HCT116 (cell line): ENCODE results near the gene ARID3A. TPM values are rescaled to one million over a fixed set of nuclear protein-coding genes. Genes with fewer than 3 reads are reported as not detected.

ENCODE experiments used
- ATAC-seq: fragments of 200-7000 bp; cut with Tn5 transposase; 2 replicates; pipeline ENCODE4 v1.9.1; 2020; ENCODE audit warnings: mild to moderate bottlenecking, moderate library complexity
- BruUV-seq: library from RNA; stranded (reverse); fragments of 400-500 nt; replicated peaks from 2 replicates; lab custom pipeline; 2021; lab: Mats Ljungman, UMichigan
- CTCF ChIA-PET: fragments of 300-600 bp; sonication (Branson Sonifier 250); formaldehyde crosslinking; loops from one replicate; lab custom pipeline; 2021; ENCODE audit warnings: antibody characterized with exemption; lab: Charles Lee
- POLR2A ChIA-PET: fragments of 300-600, 350-600 bp; sonication (Branson Sonifier 250); formaldehyde crosslinking; loops from one replicate; lab custom pipeline; 2021; ENCODE audit warnings: antibody characterized with exemption; lab: Charles Lee
- RAD21 ChIA-PET, 2 experiments: fragments of 300-600 bp; sonication (Branson Sonifier 250); formaldehyde crosslinking; loops; one replicate each; lab custom pipeline; 2023; ENCODE audit warnings: low total read pairs in 2 of 2; ENCODE audit not compliant: uncharacterized antibody in 2 of 2, unreplicated experiment in 2 of 2, low non-redundant PET in 1 of 2; lab: Charles Lee
- DNase-seq: peaks from one replicate; pipeline ENCODE4 v3.0.0-alpha.2; 2010; ENCODE audit warnings: low read depth, low spot score
- H2AFZ ChIP-seq: fragments of 200-600 bp; shearing (Covaris generic), sonication (generic); 2 replicates; pipeline ENCODE4 v1.6.1; 2017; ENCODE audit warnings: low read depth, mixed run types, mixed read lengths, antibody characterized with exemption, low read length; ENCODE audit not compliant: poor library complexity, severe bottlenecking
- H3K27ac ChIP-seq: 2 replicates; pipeline ENCODE4 v1.5.1; 2012; ENCODE audit warnings: low read depth, low read length
- H3K27me3 ChIP-seq: fragments of 200-600 bp; sonication (generic); 2 replicates; pipeline ENCODE4 v1.6.1; 2016; ENCODE audit warnings: mixed run types, low read length, mixed read lengths; ENCODE audit not compliant: insufficient read depth
- H3K36me3 ChIP-seq, 2 experiments: fragments of 200-500 bp in 1 of 2; fragments of 200-600 bp in 1 of 2; sonication (Bioruptor generic) in 1 of 2; sonication (generic) in 1 of 2; 2 replicates each; pipeline versions ENCODE4 v1.5.1 to v1.6.1; 2014 to 2016; ENCODE audit warnings: low read length in 2 of 2, inconsistent platforms in 1 of 2, mixed read lengths in 1 of 2, mixed run types in 1 of 2; ENCODE audit not compliant: insufficient read depth in 2 of 2, control insufficient read depth in 1 of 2
- H3K4me1 ChIP-seq, 2 experiments: fragments of 200-600 bp in 1 of 2; sonication (generic) in 1 of 2; 2 replicates each; pipeline versions ENCODE4 v1.5.1 to v1.6.1; 2012 to 2017; ENCODE audit warnings: low read length in 2 of 2, inconsistent platforms in 1 of 2, mild to moderate bottlenecking in 1 of 2, mixed read lengths in 1 of 2, mixed run types in 1 of 2, moderate library complexity in 1 of 2; ENCODE audit not compliant: insufficient read depth in 2 of 2, control insufficient read depth in 1 of 2
- H3K4me2 ChIP-seq: fragments of 200-600 bp; sonication (generic); 2 replicates; pipeline ENCODE4 v1.6.1; 2017; ENCODE audit warnings: mixed run types, low read length, mixed read lengths
- H3K4me3 ChIP-seq, 2 experiments: fragments of 200-600 bp in 1 of 2; sonication (generic) in 1 of 2; replicated peaks in 1 of 2; 2 replicates each; pipeline ENCODE4 v1.5.1; 2011 to 2016; ENCODE audit warnings: low read length in 2 of 2, control low read depth in 1 of 2, low read depth in 1 of 2, mild to moderate bottlenecking in 1 of 2, mixed read lengths in 1 of 2, mixed run types in 1 of 2
- H3K79me2 ChIP-seq: fragments of 200-600 bp; sonication (generic); 2 replicates; pipeline ENCODE4 v1.6.1; 2017; ENCODE audit warnings: mild to moderate bottlenecking, mixed run types, low read length, moderate library complexity, mixed read lengths; ENCODE audit not compliant: insufficient read depth
- H3K9ac ChIP-seq: fragments of 200-600 bp; sonication (generic); 2 replicates; pipeline ENCODE4 v1.6.1; 2016; ENCODE audit warnings: low read length, mixed read lengths
- H3K9me2 ChIP-seq: fragments of 200-600 bp; sonication (generic), shearing (Covaris generic); 2 replicates; pipeline ENCODE4 v1.6.1; 2017; ENCODE audit warnings: mixed run types, mild to moderate bottlenecking, moderate library complexity; ENCODE audit not compliant: insufficient read depth
- H3K9me3 ChIP-seq, 2 experiments: fragments of 200-500 bp in 1 of 2; fragments of 200-600 bp in 1 of 2; sonication (Bioruptor generic) in 1 of 2; sonication (generic) in 1 of 2; 2 replicates each; pipeline ENCODE4 v1.6.1; 2014 to 2017; ENCODE audit warnings: low read length in 2 of 2, mixed read lengths in 2 of 2, inconsistent platforms in 1 of 2, low read depth in 1 of 2, mild to moderate bottlenecking in 1 of 2, mixed run types in 1 of 2, moderate library complexity in 1 of 2; ENCODE audit not compliant: control insufficient read depth in 1 of 2, insufficient read depth in 1 of 2
- H4K20me1 ChIP-seq: fragments of 200-600 bp; sonication (generic), shearing (Covaris generic); 2 replicates; pipeline ENCODE4 v1.6.1; 2017; ENCODE audit warnings: mixed run types, mild to moderate bottlenecking, moderate library complexity; ENCODE audit not compliant: insufficient read depth
- POLR2AphosphoS5 ChIP-seq: IDR thresholded peaks from 2 replicates; pipeline ENCODE4 v1.6.1; 2011; ENCODE audit warnings: mild to moderate bottlenecking, low read depth, low read length, moderate library complexity
- SRF ChIP-seq: IDR thresholded peaks from 2 replicates; pipeline ENCODE4 v1.6.1; 2012; ENCODE audit warnings: low read depth
- TCF7L2 ChIP-seq: IDR thresholded peaks from 2 replicates; pipeline ENCODE4 v1.7.0; 2011; ENCODE audit warnings: borderline replicate concordance, inconsistent platforms; ENCODE audit not compliant: insufficient read depth, insufficient read length; ENCODE audit errors: extremely low read depth
- ZNF274 ChIP-seq: fragments of 200-500 bp; sonication (Bioruptor generic); IDR thresholded peaks from 2 replicates; pipeline ENCODE4 v1.6.1; 2014; ENCODE audit warnings: mild to moderate bottlenecking, low read depth, low read length, inconsistent platforms
- intact Hi-C: fragments of 100-400 bp; cut with micrococcal nuclease; formaldehyde crosslinking; loops from 2 replicates; pipeline ENCODE4 v1.10.0; 2022
- total RNA-seq: library from RNA; stranded (reverse); gene quantifications from one replicate; pipeline ENCODE4 v1.2.1, GENCODE V29; 2021; ENCODE audit not compliant: unreplicated experiment
- TF ChIP-seq, protein P1 (sequence below): IDR thresholded peaks from 2 replicates; pipeline ENCODE4 v1.6.1; 2012
- TF ChIP-seq, protein P2 (sequence below), 3 experiments: fragments of 200-600 bp in 1 of 3; sonication (generic) in 1 of 3; IDR thresholded peaks in 2 of 3; conservative IDR thresholded peaks in 1 of 3; 2 replicates each; pipeline ENCODE4 v1.5.1; 2012 to 2017; ENCODE audit warnings: low read depth in 2 of 3, low read length in 2 of 3, antibody characterized with exemption in 1 of 3, borderline replicate concordance in 1 of 3, control low read depth in 1 of 3, mild to moderate bottlenecking in 1 of 3, mixed read lengths in 1 of 3, mixed run types in 1 of 3, moderate library complexity in 1 of 3; ENCODE audit not compliant: insufficient read depth in 1 of 3
- TF ChIP-seq, protein P3 (sequence below): IDR thresholded peaks from 2 replicates; pipeline ENCODE4 v1.6.1; 2012
- TF ChIP-seq, protein P4 (sequence below): IDR thresholded peaks from 2 replicates; pipeline ENCODE4 v1.6.1; 2012; ENCODE audit warnings: low read depth
- TF ChIP-seq, protein P5 (sequence below): IDR thresholded peaks from 2 replicates; pipeline ENCODE4 v1.6.1; 2011; ENCODE audit warnings: mild to moderate bottlenecking, low read length, moderate library complexity; ENCODE audit not compliant: insufficient replicate concordance; ENCODE audit errors: extremely low read depth

ARID3A gene
- total RNA-seq, 1 experiment from 2014 or later, result 21.8 TPM

DNA sequence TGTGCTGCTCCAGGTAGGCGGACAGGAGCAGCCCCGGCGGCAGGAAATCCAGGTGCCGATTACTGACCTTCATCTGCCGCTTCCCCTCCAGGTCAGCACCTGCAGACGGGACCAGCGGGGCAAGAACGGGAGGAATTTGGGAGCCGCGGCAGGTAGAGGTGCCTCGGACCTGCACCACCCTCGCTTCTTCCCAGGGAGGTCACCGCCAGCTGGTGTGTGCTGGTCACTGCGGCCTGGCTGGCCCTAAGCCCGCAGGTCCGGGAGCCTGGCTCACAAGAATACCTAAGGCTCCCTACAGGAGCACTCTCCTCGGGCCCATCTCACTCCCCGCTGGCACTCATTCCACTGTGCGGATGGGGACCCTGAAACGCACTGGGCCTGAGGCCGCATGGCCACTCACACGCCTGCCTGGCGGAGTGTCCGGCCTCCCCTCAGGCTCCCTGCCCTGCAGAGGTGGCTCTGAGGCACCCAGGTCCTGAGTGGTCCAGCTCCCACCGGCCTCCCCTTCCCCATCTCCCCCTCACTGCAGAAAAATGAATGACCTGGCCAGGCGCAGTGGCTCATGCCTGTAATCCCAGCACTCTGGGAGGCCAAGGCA, 28.3 kb upstream of the ARID3A start:
- Histone ChIP-seq H3K36me3 (peaks cover 6 to 7% of the 10 kb centered on the region in 2 experiments; a peak in 3 of 4 replicates), H3K4me2 (no peak overlapping the region), H3K27ac (no peak overlapping the region), H3K79me2 (peaks cover 5% of the 10 kb centered on the region; the same call in 1 of the 2 replicates), H2AFZ (no peak overlapping the region), H3K4me3 (no peak overlapping the region), H3K9me2 (no peaks in the 10 kb centered on the region)
- intact Hi-C loops, result no loop called here
- no peak for DNase-seq
- RAD21 ChIA-PET, result no interaction called here
- ATAC-seq, result no peak
- TF ChIP-seq POLR2AphosphoS5, result 0 out of 2 replicates have a peak, but pooled peaks have one; percentile 12
- TF ChIP-seq, protein P1, sequence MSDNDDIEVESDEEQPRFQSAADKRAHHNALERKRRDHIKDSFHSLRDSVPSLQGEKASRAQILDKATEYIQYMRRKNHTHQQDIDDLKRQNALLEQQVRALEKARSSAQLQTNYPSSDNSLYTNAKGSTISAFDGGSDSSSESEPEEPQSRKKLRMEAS, result no peak
- TF ChIP-seq, protein P2, sequence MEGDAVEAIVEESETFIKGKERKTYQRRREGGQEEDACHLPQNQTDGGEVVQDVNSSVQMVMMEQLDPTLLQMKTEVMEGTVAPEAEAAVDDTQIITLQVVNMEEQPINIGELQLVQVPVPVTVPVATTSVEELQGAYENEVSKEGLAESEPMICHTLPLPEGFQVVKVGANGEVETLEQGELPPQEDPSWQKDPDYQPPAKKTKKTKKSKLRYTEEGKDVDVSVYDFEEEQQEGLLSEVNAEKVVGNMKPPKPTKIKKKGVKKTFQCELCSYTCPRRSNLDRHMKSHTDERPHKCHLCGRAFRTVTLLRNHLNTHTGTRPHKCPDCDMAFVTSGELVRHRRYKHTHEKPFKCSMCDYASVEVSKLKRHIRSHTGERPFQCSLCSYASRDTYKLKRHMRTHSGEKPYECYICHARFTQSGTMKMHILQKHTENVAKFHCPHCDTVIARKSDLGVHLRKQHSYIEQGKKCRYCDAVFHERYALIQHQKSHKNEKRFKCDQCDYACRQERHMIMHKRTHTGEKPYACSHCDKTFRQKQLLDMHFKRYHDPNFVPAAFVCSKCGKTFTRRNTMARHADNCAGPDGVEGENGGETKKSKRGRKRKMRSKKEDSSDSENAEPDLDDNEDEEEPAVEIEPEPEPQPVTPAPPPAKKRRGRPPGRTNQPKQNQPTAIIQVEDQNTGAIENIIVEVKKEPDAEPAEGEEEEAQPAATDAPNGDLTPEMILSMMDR (IDR thresholded peaks at IDR 0.05 in 2 of 3, conservative IDR thresholded peaks at IDR 0.05 in 1 of 3; ENCODE audit: borderline replicate concordance in 1 of 3, insufficient read depth in 1 of 3, low read depth in 2 of 3, low read length in 2 of 3), result peak in 2 of 3 experiments; percentile 33 to 36; a peak in 3 of 6 replicates
- TF ChIP-seq, all 23 proteins: peak for 2
- Histone ChIP-seq H3K4me1 (peaks cover 6 to 25% of the 10 kb centered on the region in 2 experiments; a peak in 3 of 4 replicates), H4K20me1 (no peaks in the 10 kb centered on the region), H3K9ac (no peak overlapping the region), H3K9me3 (no peaks in the 10 kb centered on the region), H3K27me3 (no peaks in the 10 kb centered on the region)
- BruUV-seq, result no TSS peak
- ChIA-PET CTCF (no interaction called here), POLR2A (no interaction called here)

DNA sequence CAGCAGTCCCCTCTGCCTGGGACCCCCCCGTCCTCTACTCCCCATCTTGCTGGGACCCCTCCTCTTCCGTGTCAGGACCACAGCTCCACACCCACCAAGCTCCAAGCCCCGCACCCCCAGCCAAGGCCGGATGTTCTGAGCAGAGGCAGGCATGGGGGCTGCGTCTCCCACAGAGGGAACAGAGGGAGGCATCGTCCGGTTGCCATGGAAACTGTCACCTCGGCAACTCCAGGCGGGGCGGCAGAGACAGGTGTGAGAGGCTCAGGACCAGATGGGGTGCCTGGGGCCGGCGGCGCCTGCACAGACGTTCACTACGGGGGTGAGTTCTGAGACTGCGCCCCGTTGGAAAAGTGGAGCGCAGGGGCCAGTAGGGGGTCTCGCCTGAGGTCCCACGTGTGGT, 27.2 kb upstream of the ARID3A start:
- H3K9me2 ChIP-seq, result no peaks in the 10 kb centered on the region
- H3K4me1 ChIP-seq, result peaks cover 6 to 18% of the 10 kb centered on the region in 2 experiments; a peak in 3 of 4 replicates
- POLR2A ChIA-PET, result no interaction called here
- H3K9me3 ChIP-seq, result no peaks in the 10 kb centered on the region
- no peak for DNase-seq
- no peak overlapping the region for H3K4me3 ChIP-seq
- H3K79me2 ChIP-seq, result peaks cover 15% of the 10 kb centered on the region; the same call in 1 of the 2 replicates
- peaks cover 6 to 7% of the 10 kb centered on the region in 2 experiments; a peak in 3 of 4 replicates for H3K36me3 ChIP-seq
- intact Hi-C loops, result no loop called here
- no peaks in the 10 kb centered on the region for H3K27me3 ChIP-seq
- H2AFZ ChIP-seq, result no peak overlapping the region
- no peak for ATAC-seq
- H4K20me1 ChIP-seq, result no peaks in the 10 kb centered on the region
- BruUV-seq, result no TSS peak
- no peak overlapping the region for H3K27ac ChIP-seq
- CTCF ChIA-PET, result no interaction called here
- no peak overlapping the region for H3K9ac ChIP-seq
- H3K4me2 ChIP-seq, result no peak overlapping the region
- RAD21 ChIA-PET, result no interaction called here
- TF ChIP-seq ZNF274 (no peak), TCF7L2 (no peak), SRF (no peak)
- TF ChIP-seq, protein P3, sequence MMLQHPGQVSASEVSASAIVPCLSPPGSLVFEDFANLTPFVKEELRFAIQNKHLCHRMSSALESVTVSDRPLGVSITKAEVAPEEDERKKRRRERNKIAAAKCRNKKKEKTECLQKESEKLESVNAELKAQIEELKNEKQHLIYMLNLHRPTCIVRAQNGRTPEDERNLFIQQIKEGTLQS, result no peak
- TF ChIP-seq, protein P4, sequence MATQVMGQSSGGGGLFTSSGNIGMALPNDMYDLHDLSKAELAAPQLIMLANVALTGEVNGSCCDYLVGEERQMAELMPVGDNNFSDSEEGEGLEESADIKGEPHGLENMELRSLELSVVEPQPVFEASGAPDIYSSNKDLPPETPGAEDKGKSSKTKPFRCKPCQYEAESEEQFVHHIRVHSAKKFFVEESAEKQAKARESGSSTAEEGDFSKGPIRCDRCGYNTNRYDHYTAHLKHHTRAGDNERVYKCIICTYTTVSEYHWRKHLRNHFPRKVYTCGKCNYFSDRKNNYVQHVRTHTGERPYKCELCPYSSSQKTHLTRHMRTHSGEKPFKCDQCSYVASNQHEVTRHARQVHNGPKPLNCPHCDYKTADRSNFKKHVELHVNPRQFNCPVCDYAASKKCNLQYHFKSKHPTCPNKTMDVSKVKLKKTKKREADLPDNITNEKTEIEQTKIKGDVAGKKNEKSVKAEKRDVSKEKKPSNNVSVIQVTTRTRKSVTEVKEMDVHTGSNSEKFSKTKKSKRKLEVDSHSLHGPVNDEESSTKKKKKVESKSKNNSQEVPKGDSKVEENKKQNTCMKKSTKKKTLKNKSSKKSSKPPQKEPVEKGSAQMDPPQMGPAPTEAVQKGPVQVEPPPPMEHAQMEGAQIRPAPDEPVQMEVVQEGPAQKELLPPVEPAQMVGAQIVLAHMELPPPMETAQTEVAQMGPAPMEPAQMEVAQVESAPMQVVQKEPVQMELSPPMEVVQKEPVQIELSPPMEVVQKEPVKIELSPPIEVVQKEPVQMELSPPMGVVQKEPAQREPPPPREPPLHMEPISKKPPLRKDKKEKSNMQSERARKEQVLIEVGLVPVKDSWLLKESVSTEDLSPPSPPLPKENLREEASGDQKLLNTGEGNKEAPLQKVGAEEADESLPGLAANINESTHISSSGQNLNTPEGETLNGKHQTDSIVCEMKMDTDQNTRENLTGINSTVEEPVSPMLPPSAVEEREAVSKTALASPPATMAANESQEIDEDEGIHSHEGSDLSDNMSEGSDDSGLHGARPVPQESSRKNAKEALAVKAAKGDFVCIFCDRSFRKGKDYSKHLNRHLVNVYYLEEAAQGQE, result no peak
- TF ChIP-seq, protein P5, sequence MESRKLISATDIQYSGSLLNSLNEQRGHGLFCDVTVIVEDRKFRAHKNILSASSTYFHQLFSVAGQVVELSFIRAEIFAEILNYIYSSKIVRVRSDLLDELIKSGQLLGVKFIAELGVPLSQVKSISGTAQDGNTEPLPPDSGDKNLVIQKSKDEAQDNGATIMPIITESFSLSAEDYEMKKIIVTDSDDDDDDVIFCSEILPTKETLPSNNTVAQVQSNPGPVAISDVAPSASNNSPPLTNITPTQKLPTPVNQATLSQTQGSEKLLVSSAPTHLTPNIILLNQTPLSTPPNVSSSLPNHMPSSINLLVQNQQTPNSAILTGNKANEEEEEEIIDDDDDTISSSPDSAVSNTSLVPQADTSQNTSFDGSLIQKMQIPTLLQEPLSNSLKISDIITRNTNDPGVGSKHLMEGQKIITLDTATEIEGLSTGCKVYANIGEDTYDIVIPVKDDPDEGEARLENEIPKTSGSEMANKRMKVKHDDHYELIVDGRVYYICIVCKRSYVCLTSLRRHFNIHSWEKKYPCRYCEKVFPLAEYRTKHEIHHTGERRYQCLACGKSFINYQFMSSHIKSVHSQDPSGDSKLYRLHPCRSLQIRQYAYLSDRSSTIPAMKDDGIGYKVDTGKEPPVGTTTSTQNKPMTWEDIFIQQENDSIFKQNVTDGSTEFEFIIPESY, result no peak
